HEK293T (cell line): ENCODE data around the gene AAR2.

Experiments
- FOXM1 ChIP-seq: fragments of 450-650 bp; IDR thresholded peaks from 2 replicates; pipeline ENCODE4 v1.6.1; 2017; ENCODE audit warnings: mild to moderate bottlenecking, borderline replicate concordance
- PKNOX1 ChIP-seq: fragments of 450-650 bp; IDR thresholded peaks from 2 replicates; pipeline ENCODE4 v1.6.1; 2016
- SUZ12 ChIP-seq: fragments of 450-650 bp; IDR thresholded peaks from 2 replicates; pipeline ENCODE4 v1.6.1; 2016; ENCODE audit warnings: mild to moderate bottlenecking

GRCh38 chr20:36202891-36203338 is 33.4 kb upstream of the AAR2 start:
- TF ChIP-seq PKNOX1 (no peak), FOXM1 (no peak), SUZ12 (no peak)
